ENCODE results near the gene PIP5K1B.
A peak's percentile ranks its signal among the peaks of the same experiment; 100 is the strongest.

PIP5K1B gene

GRCh38 chr9:69036309-69036708 lies 331.3 kb downstream of the PIP5K1B start:
- Histone ChIP-seq H3K4me2 (ENCODE audit: low read depth, low read length) (peak overlapping the region; percentile 92), H2AFZ (ENCODE audit: low read length) (peak overlapping the region; percentile 93)
- peak; percentile 45 for DNase-seq

GRCh38 chr9:69036799-69037198 lies 331.8 kb downstream of the PIP5K1B start:
- Histone ChIP-seq H3K79me2 (ENCODE audit: low read length) (peaks cover 60% of the 10 kb centered on the region), H3K4me3 (ENCODE audit: low read length) (peak overlapping the region; percentile 98), H3K27ac (ENCODE audit: low read length) (peak overlapping the region; percentile 87; the same call in 1 of the 2 replicates), H4K20me1 (ENCODE audit: insufficient read depth, low read length) (no peaks in the 10 kb centered on the region), H3K4me1 (ENCODE audit: low read length) (peaks cover 8% of the 10 kb centered on the region), H3K9me2 (replicated peaks; ENCODE audit: insufficient read depth, low read length) (no peaks in the 10 kb centered on the region), H3K4me2 (ENCODE audit: low read depth, low read length) (peak overlapping the region; percentile 92), H3K9me3 (replicated peaks; ENCODE audit: insufficient read depth, low read length) (no peaks in the 10 kb centered on the region), H3K27me3 (replicated peaks; ENCODE audit: insufficient read depth, low read length) (no peaks in the 10 kb centered on the region), H3K9ac (ENCODE audit: low read length) (peak overlapping the region; percentile 91), H3F3A (ENCODE audit: insufficient read depth, low read length) (peaks cover 8% of the 10 kb centered on the region; the same call in 1 of the 2 replicates), H2AFZ (ENCODE audit: low read length) (peak overlapping the region; percentile 93), H3K36me3 (replicated peaks; ENCODE audit: insufficient read depth, low read length) (no peaks in the 10 kb centered on the region)
- no peak for TF ChIP-seq EZH2phosphoT487 (IDR thresholded peaks at IDR 0.05; ENCODE audit: low read length)
- TF ChIP-seq CTCF (IDR thresholded peaks at IDR 0.05; ENCODE audit: low read length): no peak
- TF ChIP-seq EZH2 (optimal IDR thresholded peaks at IDR 0.05; ENCODE audit: low read depth, low read length): no peak
- DNase-seq: no peak

More at GRCh38 chr9:69036309-69036708, 331.3 kb downstream of the PIP5K1B start:
- Histone ChIP-seq H3K9me3 (replicated peaks; ENCODE audit: insufficient read depth, low read length) (no peaks in the 10 kb centered on the region), H3K9me2 (replicated peaks; ENCODE audit: insufficient read depth, low read length) (no peaks in the 10 kb centered on the region), H4K20me1 (ENCODE audit: insufficient read depth, low read length) (no peaks in the 10 kb centered on the region), H3K4me3 (ENCODE audit: low read length) (peak overlapping the region; percentile 98), H3K27ac (ENCODE audit: low read length) (peak overlapping the region; percentile 87), H3K27me3 (replicated peaks; ENCODE audit: insufficient read depth, low read length) (no peaks in the 10 kb centered on the region), H3K4me1 (ENCODE audit: low read length) (peaks cover 8% of the 10 kb centered on the region), H3K9ac (ENCODE audit: low read length) (peak overlapping the region; percentile 91), H3F3A (ENCODE audit: insufficient read depth, low read length) (peaks cover 8% of the 10 kb centered on the region; the same call in 1 of the 2 replicates), H3K79me2 (ENCODE audit: low read length) (peaks cover 55% of the 10 kb centered on the region), H3K36me3 (replicated peaks; ENCODE audit: insufficient read depth, low read length) (no peaks in the 10 kb centered on the region)
- no peak for TF ChIP-seq EZH2phosphoT487 (IDR thresholded peaks at IDR 0.05; ENCODE audit: low read length)
- no peak for TF ChIP-seq CTCF (IDR thresholded peaks at IDR 0.05; ENCODE audit: low read length)
- TF ChIP-seq EZH2 (optimal IDR thresholded peaks at IDR 0.05; ENCODE audit: low read depth, low read length): no peak

GRCh38 chr9:69040646-69041045 lies 335.6 kb downstream of the PIP5K1B start:
- Histone ChIP-seq H2AFZ (ENCODE audit: low read length) (no peak overlapping the region), H4K20me1 (ENCODE audit: insufficient read depth, low read length) (no peaks in the 10 kb centered on the region), H3K9ac (ENCODE audit: low read length) (no peak overlapping the region), H3K27ac (ENCODE audit: low read length) (no peak overlapping the region), H3K4me1 (ENCODE audit: low read length) (peaks cover 23% of the 10 kb centered on the region), H3F3A (ENCODE audit: insufficient read depth, low read length) (peaks cover 18% of the 10 kb centered on the region), H3K4me2 (ENCODE audit: low read depth, low read length) (no peak overlapping the region), H3K36me3 (replicated peaks; ENCODE audit: insufficient read depth, low read length) (no peaks in the 10 kb centered on the region), H3K79me2 (ENCODE audit: low read length) (peaks cover 92% of the 10 kb centered on the region), H3K4me3 (ENCODE audit: low read length) (no peak overlapping the region), H3K9me2 (replicated peaks; ENCODE audit: insufficient read depth, low read length) (no peaks in the 10 kb centered on the region), H3K9me3 (replicated peaks; ENCODE audit: insufficient read depth, low read length) (no peaks in the 10 kb centered on the region), H3K27me3 (replicated peaks; ENCODE audit: insufficient read depth, low read length) (no peaks in the 10 kb centered on the region)
- TF ChIP-seq EZH2phosphoT487 (IDR thresholded peaks at IDR 0.05; ENCODE audit: low read length): no peak
- no peak for DNase-seq

Data from MM.1S (cell line).